Measurements from ENCODE around the gene MYL11. TPM values are rescaled to one million over a fixed set of nuclear protein-coding genes. Genes with fewer than 3 reads are reported as not detected.
A peak's percentile ranks its signal among the peaks of the same experiment; 100 is the strongest.
"Not testable (repeated sequence)": the region's sequence is repeated elsewhere in the genome, so short reads cannot be mapped to it uniquely, and the experiment has no call there.

Gene MYL11, protein sequence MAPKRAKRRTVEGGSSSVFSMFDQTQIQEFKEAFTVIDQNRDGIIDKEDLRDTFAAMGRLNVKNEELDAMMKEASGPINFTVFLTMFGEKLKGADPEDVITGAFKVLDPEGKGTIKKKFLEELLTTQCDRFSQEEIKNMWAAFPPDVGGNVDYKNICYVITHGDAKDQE
- not detected in 2 replicates for total RNA-seq (2014; rRNA removed; shearing (Covaris generic))

DNA sequence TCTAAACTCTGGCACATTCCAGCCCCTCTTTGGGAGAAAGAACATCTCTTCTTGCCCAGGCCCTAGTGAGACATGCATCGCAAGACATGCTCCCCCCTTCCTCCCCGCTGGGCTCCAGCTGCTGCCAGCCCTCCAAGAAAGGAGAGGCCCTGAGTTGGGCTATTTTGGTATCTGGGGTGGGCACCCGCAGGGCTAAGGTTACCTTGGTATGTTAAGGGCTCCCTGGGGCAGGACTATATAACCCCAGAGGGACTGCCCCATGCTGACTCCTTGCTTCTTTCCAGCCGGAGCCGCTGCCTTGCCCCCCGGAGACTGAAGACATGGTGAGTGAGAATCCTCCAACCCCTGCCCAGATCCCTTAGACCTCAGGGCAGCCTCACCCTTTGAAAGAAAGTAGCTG, at the start of gene MYL11:
Gene MYL11 (plus strand): TSS at position 265 of the 400 bp plus-strand sequence. CDS start 56 bp downstream, at position 321.
- DNase-seq (ENCODE audit: low read depth) = no peak

DNA sequence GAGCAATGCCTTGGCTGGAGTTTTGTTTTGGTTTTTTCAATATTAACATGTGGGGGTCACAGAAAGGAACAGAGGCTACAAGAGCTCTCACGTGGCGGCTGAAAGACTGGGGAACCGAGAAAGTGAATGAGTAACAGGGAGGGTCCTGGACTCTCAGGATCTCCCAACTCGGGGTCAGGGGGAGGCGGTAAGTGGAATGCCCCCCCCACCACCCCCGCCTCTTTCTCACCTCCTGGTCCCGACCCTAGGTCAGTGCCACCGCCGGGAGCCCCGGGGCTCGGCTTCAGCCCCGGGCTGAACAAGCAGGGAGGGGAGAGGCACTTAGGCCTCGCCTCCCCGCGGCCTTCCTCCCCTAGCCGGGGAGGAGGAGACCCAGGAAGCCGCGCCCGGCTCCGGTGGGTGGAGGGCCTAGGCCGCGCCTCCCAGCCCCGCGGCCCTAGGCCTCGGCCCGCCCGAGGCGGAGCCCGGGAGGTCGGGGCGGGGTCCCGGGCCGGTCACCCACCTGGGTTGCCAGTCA, 40.1 kb upstream of the MYL11 start:
- peak; percentile 82 for DNase-seq (ENCODE audit: low read depth)

DNA sequence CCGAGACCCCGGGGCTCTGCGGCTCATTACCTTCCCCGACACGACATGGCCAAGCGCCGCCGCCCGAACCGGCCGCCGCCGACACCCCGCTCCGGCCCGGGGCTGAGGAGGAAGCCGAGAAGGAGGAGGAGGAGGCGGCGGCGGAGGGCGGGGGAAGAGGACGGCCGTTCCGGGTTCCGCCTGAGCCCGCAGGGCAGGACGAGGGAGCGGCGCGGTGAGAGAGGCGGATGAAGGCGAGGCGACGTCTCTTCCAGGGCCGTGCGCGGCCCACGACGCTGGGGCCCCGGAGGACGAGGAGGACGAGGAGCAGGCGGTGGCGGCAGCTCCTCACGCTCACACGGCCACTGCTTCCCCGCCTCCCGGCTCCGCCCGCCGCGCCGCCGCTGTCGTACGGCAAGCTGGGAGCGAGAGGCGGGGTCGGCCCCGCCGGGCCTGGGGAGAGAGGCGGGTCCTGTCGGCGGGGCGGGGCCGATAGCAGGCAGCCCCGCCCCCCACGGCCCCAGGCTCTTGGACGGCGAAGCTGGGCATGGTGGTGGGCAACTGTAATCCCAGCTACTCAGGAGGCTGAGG, 39.5 kb upstream of the MYL11 start:
- DNase-seq (ENCODE audit: low read depth) = peak; percentile 86

DNA sequence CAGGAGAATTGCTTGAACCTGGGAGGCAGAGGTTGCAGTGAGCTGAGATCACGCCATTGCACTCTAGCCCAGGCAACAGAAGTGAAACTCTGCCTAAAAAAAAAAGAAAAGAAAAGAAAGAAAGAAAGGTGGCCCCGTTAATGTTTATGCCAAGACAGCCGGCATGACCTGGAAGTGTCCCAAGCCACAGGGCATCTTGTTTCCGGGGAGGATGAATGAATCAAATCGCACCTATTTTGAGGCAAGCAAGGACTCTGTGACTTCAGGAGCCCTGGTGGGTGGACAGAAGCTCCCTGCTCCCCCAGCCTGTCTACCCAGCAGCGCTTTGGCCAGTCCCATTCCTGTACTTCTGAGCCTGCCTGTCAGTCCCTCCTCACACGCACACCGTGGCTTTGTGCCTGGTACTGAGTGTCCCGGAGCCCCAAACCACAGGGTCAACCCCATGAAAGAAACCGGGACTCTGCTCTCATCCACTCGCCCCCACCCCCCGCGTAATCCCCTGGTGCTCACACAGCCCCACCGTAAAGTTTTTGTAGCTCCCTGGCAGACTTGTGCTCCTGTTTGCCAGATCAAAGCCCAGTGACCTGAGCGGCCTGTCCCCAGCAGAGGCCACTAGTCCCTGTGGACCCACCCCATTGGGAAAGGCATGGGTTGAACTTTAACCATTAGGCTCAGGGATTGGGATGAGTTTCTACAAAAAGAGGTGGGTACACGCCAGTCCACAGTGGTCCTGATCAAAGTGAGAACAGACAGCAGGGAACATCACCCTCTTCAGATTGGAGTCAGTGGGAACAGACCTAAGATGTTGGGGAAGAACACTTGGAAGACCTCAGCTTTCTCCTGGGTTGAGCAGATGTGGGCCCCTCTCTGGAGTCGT, 38.8 kb upstream of the MYL11 start:
- DNase-seq (ENCODE audit: low read depth) = peak; percentile 57

DNA sequence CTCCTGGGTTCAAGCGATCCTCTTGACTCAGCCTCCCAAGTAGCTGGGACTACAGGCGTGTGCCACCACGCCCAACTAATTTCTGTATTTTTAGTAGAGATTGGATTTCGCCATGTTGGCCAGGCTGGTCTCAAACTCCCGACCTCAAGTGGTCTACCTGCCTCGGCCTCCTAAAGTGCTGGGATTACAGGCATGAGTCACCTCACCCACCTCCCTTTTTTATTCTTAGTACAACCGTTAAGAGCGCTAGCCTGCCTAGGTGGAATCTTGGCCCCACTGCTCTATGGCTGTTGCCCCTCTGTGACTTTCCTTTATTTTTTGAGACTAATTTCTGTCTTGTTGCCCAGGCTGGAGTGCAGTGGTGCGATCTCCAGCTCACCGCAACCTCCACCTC, 36.6 kb upstream of the MYL11 start:
- DNase-seq (ENCODE audit: low read depth) = not testable (repeated sequence)

DNA sequence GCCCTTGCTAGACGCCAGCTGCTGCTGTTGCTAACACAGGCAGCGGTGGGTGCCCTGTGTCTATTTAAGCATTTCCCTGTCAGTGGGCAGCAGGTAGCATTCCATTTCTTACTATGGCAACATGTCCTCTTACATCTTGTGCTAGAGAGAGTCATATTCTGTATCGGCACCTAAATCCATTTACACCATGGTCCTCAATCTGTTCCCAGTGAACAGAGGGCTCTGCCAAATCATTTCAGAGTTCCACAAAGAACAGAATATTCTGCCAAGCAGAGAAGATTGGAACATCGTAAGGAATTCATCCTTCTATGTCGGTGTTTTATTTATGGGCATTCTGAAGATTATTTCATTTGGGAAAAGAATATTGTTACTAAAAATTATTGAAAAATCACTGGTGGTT, 35.9 kb upstream of the MYL11 start:
- not testable (repeated sequence) for DNase-seq (ENCODE audit: low read depth)

DNA sequence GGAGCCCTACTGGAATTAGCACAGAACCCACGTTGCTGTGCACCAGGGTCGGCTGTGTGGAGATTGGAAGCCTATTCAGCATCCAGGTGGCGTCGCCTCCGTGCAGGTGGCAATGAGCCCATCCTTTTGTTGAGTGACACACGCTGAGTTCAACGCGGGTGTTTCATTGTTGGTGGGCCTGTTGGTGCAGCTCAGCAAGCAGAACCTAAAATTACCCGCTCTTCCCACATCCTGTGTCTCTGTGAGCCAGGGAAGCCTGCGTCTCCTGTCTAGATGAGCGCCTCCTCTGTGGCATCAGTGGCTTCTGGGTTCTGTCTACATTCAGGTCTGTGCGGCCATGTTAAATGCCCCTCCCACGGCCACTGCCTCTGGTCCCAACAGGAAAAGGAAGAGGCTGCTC, 34.0 kb upstream of the MYL11 start:
- DNase-seq (ENCODE audit: low read depth) = no peak

DNA sequence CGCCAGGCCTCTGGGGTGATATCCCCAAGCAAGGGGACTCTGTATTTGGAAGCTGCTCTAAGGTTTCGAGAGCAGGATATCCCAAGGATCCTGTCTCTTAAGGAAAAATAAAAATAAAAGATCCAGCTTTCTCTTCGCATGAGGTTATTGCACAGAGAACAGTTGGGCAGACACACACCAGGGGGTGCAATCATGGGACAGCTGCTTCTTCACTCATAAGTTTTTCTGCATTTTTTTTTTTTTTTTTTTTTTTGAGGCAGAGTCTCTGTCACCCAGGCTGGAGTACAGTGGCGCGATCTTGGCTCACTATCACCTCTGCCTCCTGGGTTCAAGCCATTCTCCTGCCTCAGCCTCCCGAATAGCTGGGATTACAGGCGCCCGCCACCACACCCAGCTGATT, 32.6 kb upstream of the MYL11 start:
- DNase-seq (ENCODE audit: low read depth) = not testable (repeated sequence)

DNA sequence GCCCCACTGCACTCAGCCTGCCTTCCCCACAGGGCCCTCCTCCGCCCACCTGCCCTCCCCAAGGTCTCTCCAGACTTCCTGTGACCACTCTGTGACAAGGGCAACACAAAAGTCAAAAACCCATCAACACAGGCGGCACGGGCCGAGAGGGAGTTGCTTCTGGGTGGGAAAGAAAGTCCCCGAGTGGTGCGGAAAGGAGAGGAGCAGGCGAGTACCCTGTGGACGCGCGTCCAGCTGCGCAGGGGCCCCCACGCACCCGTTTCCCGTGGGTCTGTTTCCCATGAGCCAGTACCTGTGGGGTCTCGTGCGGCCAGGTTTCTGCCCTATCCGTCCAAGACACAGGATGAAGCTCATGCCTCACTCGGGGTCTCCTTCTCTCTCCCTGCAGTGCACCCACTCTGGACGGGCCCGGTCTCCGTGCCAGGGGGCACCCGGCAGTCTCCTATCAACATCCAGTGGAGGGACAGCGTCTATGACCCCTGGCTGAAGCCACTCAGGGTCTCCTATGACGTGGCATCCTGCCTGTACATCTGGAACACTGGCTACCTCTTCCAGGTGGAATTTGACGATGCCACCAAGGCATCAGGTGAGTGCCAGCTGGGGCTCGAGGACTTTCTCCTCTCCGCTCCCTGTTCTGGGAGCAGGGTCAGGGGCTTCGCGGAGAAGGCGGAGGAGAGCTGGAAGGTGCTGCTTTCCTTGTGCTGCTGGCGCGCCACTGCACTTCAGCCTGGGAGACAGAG, 31.7 kb upstream of the MYL11 start:
- DNase-seq (ENCODE audit: low read depth) = no peak

DNA sequence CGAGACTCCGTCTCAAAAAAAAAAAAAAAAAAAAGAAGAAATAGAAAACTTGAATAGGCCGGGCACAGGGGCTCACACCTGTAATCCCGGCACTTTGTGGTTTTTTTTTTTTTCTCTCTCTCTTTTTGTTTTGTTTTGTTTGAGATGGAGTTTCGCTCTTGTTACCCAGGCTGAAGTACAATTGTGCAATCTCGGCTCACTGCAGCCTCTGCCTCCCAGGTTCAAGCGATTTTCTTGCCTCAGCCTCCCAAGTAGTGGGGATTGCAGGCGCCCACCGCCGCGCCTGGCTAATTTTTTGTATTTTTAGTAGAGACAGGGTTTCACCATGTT, 31.1 kb upstream of the MYL11 start:
- not testable (repeated sequence) for DNase-seq (ENCODE audit: low read depth)

DNA sequence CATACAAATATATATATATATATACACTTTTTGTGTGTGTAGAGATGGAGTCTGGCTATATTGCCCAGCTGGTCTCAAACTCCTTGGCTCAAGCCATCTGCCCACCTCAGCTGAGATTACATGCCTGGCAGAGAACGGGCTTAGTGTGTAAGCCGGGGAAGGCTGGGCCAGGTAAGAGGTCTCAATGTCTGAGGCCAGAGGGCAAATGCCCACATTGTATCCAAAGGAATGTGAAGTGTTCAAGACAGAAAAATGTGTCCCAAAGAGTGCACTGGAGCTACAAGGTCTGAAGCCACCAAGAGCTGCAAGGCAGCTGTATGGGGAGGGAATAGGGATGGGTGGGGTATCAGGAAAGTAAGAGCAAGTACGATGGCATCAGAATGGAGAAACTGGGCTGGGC, 28.3 kb upstream of the MYL11 start:
- DNase-seq (ENCODE audit: low read depth) = no peak

DNA sequence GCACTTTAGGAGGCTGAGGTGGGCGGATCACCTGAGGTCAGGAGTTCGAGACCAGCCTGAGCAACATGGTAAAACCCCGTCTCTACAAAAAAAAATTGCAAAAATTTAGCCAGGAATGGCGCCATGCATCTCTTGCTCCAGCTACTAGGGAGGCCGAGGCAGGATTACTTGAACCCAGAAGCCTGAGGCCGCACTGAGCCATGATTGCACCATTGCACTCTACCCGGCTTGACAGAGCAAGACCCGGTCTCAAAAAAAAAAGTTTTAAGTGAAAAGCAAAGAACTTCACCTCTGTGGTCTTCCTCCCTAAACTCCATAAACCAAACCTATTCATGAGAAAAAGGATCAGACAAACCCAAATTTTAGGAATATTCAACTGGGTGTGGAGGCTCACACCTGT, 26.5 kb upstream of the MYL11 start:
- DNase-seq (ENCODE audit: low read depth) = no peak

DNA sequence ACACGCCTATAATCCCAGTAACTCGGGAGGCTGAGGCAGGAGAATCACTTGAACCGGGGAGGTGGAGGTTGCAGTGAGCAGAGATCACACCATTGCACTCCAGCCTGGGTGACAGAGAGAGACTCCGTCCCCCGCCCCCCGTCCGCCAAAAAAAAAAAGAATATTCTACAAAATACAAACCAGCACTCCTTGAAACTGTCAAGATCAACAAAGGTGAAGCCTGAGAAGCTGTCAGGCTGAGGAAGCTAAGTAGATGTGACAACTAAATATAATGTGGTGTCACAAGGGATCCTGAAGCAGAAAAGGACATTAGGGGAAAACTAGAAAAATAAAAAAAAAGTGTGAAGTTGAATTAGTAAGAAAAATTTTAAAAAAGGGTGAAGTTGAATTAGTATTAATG, 25.7 kb upstream of the MYL11 start:
- DNase-seq (ENCODE audit: low read depth) = no peak

DNA sequence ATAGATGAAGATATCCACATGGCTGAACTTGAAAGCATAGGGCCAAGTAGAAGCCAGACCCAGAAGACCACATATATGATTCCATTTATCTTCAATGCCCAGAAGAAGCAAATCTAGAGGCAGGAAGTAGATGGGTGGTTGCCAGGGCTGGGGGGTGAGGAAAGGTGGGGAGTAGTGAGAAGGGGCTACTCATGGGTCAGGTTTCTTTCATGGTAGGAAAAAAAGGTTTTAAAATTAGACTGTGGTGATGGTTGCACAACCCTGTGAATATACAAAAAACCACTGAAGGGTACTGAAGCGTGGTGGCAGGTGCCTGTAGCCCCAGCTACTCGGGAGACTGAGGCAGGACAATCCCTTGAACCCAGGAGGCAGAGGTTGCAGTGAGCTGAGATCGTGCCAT, 24.9 kb upstream of the MYL11 start:
- DNase-seq (ENCODE audit: low read depth) = no peak

DNA sequence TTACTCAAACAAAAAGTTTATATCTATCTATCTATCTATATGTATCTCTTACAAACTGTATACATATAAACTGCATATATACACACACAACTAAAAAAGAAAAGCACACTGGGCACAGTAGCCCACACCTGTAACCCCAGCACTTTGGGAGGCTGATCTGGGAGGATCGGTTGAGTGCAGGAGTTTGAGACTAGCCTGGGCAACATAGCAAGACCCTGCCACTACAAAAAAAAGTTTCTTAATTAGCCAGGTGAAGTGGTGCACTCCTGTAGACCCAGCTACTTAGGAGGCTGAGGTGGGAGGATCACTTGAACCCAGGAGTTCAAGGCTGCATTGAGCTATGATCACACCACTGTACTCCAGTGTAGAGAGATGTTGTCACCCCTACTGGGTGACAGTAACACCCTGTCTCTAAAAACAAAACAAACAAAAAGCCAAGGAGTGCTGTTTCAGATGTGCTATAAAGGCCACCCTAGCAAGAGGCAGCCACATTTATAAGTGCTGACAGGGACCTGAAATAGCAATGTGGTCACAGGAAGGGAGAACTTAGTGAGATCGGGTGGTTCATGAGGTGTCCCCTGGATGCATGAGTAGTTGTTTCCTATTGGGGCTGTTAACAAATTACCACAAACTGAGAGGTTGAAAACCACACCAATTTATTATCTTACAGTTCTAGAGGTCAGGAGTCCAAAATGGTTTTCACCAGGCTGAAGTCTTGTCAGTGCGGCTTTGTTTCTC, 24.3 kb upstream of the MYL11 start:
- no peak for DNase-seq (ENCODE audit: low read depth)

DNA sequence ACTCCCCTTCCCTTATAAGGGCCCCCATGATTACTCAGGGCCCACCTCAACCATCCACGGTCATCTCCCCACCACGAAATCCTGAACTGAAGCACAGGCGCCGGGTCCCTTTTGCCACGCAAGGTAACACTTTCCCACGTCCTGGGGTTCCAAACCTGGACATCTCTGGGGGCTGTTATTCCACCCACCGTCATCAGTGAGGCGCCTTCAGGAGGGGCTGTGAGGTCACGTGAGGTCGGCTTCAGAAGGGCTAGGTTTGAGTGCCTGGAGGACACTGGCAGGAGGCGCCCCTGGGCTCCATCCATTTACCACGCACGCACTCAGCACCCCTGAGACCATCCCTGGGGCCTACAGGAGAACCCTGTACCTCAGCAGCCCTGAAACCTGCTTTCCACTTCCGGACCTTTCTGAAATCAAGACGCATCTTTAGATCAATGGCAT, 23.6 kb upstream of the MYL11 start:
- no peak for DNase-seq (ENCODE audit: low read depth)

DNA sequence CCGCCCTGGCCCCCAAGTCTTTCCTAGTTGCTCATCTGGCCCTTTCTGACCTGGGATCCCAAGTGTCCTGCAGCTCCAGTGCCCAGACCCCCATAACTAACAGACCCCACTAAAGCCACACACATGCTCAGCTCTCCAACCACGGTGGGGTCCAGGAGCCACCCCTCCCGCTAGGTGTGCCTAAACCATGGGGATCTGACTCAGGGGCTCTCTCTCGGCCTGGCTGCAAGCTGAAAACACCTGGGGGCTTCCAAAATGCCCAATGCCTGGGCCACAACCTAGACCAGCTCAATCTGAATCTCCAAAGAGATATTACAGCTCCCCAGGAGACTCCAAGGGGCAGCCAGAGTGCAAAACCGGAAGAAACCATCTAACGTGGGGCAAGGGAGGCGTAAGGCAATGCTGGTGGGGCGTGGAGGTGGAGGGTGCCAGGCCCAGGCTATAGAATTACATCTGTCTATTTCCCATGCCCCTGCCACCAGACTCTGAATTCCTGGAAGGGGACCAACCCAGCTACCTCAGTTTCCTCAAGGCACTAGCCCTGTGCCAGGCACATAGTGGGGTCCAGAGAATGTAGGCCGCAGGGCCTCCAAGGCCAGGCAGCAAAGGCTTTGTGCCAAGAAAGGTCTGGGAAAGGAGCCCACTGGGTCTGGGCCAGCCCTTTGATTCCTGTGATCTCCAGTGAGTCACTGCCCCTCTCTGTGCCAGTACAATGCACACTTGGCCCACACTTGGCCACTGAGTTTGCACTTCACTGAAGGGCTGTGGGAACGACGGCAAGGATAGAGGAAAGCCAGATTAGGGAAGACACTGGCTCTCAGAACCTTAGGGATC, 22.8 kb upstream of the MYL11 start:
- peak; percentile 84 for DNase-seq (ENCODE audit: low read depth)

DNA sequence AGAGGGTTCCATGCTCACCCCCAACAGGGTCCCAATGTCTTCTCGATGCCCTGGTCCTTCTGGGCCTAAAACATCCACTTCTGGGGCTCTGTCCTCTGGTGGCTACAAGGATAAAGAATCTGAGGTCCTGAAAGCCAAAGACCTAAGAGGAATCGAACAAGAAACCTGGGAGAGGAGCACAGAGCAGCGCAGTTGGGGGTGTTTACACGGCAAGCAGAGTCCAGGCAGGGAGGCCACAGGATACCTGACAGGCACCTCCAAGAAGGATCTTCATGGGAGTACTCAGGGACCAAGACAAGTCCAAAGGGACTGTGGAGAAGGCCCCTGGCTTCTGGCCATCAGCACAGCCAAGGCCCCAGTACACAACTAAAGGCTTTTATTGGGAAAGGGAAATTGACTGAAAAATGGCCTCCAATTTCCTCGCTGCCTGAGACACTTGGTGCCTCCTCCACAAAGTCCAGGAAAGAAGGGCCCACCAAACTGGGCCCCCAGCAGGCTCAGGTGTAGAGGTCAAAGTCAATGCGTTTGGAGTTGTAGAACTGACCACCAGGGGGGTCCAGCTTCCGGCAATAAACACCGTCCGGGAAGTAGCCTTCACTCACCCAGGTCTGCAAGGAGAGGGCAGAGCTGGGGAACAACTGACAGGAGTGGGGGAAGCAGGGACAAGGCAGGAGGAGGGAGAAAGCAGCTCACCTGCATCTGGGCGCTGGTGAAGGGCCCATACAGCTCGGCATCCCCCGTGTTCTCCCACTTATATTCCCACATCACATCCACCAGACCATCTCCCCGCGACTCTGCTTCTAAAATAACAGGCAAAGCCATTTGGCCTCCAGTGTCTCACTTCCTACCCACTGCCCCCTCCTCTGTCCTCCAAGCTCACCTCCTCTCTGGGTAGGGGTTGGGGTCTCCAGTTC, 21.9 kb upstream of the MYL11 start:
- DNase-seq (ENCODE audit: low read depth) = no peak

DNA sequence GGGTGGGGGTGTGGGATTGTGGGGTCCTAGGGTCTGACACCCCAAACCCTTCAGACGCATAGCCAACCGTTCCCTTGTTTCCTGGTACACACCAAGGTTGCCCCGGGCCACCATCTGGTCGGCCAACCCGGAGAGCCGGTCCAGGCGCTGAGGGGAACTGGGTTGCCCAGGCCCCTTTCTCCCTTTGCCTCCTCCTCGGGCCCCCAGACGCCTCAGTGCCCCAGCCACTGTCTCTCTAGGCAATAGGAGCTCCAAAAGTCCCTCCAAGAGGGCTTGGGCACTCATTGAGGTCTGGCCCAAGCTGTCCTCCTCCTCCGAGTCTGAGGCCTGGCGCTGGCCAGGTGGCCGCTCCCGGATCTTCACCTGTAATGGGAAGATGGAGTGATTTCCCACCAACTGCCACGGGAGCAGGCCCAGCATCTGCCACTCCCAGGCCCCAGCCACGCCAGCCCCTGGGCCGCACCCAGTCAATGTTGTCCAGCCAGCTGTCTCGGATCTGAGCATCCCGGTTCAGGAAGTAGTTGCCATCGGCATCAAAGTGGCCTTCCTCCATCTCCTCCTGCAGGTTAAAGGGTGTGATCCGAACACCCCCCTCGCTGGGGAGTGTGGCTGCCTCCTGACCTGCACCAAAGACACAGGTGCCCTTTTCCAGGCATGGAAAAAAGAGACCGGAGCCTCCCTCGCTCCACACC, 21.0 kb upstream of the MYL11 start:
- no peak for DNase-seq (ENCODE audit: low read depth)

Data from Daoy (cell line).